HG03439 (cell line): ENCODE measurements around the gene DNAJC27.
A peak's percentile ranks its signal among the peaks of the same experiment; 100 is the strongest.
"Not testable (repeated sequence)": the region's sequence is repeated elsewhere in the genome, so short reads cannot be mapped to it uniquely, and the experiment has no call there.

Experiments
- ATAC-seq: cut with Tn5 transposase; IDR thresholded peaks from one replicate; pipeline ENCODE4 v1.9.1; 2021; ENCODE audit warnings: mild to moderate bottlenecking, moderate library complexity; ENCODE audit not compliant: unreplicated experiment

DNAJC27 gene

GRCh38 chr2:24971536-24972314 lies at the start of gene DNAJC27:
Gene DNAJC27 (minus strand): TSS chr2:24971955. CDS start chr2:24971904, 51 bp downstream.
- ATAC-seq = peak; percentile 97

- no peak for ATAC-seq
Measured at GRCh38 chr2:25018681-25019080, 46.9 kb upstream of the DNAJC27 start.

GRCh38 chr2:25014631-25015030 lies 42.9 kb upstream of the DNAJC27 start:
- no peak for ATAC-seq

GRCh38 chr2:25011342-25011741 lies 39.6 kb upstream of the DNAJC27 start:
- ATAC-seq = not testable (repeated sequence)

GRCh38 chr2:25009954-25010353 lies 38.2 kb upstream of the DNAJC27 start:
- no peak for ATAC-seq

GRCh38 chr2:25002066-25002465 lies 30.3 kb upstream of the DNAJC27 start:
- ATAC-seq = no peak

- ATAC-seq = no peak
Measured at GRCh38 chr2:25001325-25001637, 29.5 kb upstream of the DNAJC27 start.

GRCh38 chr2:25000503-25001324 lies 29.0 kb upstream of the DNAJC27 start:
- no peak for ATAC-seq

- ATAC-seq = no peak
Measured at GRCh38 chr2:25000036-25000435, 28.3 kb upstream of the DNAJC27 start.

GRCh38 chr2:24999097-24999496 lies 27.3 kb upstream of the DNAJC27 start:
- not testable (repeated sequence) for ATAC-seq

GRCh38 chr2:24994146-24994724 lies 22.5 kb upstream of the DNAJC27 start:
- ATAC-seq = no peak

- no peak for ATAC-seq
Measured at GRCh38 chr2:24993406-24994145, 21.8 kb upstream of the DNAJC27 start.

- ATAC-seq = no peak
Measured at GRCh38 chr2:24986372-24986771, 14.6 kb upstream of the DNAJC27 start.

- no peak for ATAC-seq
Measured at GRCh38 chr2:24985511-24985910, 13.8 kb upstream of the DNAJC27 start.

GRCh38 chr2:24984912-24985311 lies 13.2 kb upstream of the DNAJC27 start:
- ATAC-seq = no peak

- ATAC-seq = no peak
Measured at GRCh38 chr2:24981411-24982136, 9.8 kb upstream of the DNAJC27 start.

- ATAC-seq = no peak
Measured at GRCh38 chr2:24978661-24979060, 6.9 kb upstream of the DNAJC27 start.

GRCh38 chr2:24977631-24978030 lies 5.9 kb upstream of the DNAJC27 start:
- no peak for ATAC-seq

GRCh38 chr2:24973812-24974211 lies 2.1 kb upstream of the DNAJC27 start:
- no peak for ATAC-seq

GRCh38 chr2:24972315-24972961 lies 683 bp upstream of the DNAJC27 start:
- ATAC-seq = no peak
